HG03432 (cell line): ENCODE measurements around the gene CAMKV.

Experiments
- ATAC-seq: cut with Tn5 transposase; IDR thresholded peaks from one replicate; pipeline ENCODE4 v1.9.1; 2021; ENCODE audit warnings: mild to moderate bottlenecking, moderate library complexity; ENCODE audit not compliant: unreplicated experiment

Gene CAMKV

DNA sequence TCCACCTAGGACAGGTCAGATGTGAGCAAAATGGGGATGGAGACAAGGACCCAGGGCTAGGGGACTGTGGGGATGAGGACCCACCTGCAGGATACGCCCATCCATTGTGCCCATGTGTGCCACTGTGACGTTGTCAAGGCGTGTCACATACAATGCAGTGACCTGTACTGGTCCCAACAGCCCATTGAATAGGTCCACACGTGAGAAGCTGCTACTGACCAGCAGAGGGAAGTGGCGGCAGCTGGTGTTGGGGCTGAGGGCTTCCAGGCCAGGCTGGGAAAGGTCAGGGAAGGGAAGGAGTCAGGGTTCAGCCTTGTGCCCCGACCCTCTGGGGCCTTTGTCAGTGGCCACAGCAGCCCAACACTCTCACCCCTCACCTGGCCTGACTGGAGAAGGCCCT is 29.3 kb upstream of the CAMKV start:
- no peak for ATAC-seq

DNA sequence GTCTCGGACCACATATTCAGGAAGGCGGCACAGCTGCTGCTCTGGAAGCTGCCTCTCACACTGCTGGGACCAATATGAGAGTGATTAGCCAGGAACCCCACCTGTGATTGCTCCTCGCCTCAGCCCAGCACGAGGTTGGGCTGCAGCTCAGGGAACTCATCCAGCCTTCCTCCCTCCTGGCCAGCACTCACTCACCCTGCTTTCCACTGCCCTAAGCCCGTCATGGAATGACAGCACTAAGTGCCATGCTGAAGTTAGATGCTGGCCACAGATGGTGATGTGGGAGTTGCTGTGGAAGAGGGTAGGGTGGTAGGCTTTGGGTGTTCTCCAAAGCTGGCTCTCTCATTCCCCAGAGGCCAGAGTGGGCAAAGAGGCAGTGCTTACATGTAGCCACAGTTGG is 26.6 kb upstream of the CAMKV start:
- ATAC-seq = no peak

DNA sequence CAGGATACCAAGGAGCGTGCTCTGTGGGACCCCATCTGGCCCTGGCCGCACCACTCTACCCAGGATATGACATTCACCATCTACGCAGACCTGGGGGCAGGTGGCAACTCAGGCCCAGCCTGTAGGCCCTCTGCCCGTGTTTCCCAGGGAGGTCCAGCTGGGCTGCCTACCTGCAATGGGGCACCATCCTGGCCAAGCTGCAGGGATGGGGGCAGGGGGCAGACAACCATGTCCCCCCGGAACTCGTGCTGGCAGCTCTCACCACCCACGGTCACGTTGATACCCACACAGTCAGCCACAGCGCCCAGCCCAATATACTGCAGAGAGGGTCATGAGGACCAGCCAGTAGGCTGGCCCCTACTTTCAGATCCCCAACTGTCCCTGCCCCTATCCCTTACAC is 26.1 kb upstream of the CAMKV start:
- ATAC-seq = no peak

DNA sequence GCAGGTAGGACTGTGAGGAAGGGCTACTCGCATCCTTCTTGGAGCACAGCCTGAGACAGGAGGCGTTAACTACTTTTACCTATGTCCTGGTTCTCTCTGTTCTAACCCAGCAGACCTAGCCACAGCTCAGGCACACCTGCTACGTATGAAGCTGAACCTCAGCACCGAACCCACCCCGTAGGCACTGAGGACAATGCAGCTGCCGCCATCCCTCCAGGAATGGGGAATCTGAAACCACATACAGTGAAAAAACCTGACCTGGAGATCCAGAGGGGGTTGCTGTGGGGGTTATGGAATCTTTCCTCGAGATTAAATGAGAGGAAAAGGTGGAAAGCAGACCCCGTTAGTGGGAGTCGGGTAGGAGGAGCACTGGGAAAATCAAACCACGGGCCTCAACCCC is 19.6 kb upstream of the CAMKV start:
- ATAC-seq = no peak

DNA sequence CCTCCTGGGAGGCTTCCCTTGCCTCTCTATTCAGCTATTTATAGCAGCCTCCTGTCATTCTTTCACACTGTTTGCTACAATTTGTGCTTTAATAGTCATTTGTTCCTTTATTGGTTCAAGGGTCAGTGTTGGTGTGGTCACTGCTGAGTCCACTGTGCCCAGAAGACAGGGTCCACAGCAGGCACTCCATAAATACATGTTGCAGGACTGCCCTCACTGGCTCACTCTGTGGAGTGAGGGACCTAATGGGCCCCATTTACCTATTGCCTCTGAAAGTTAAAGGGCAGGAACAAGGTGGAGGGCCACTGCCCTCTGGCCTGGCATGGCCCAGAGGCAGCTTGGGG is 17.2 kb upstream of the CAMKV start:
- no peak for ATAC-seq

DNA sequence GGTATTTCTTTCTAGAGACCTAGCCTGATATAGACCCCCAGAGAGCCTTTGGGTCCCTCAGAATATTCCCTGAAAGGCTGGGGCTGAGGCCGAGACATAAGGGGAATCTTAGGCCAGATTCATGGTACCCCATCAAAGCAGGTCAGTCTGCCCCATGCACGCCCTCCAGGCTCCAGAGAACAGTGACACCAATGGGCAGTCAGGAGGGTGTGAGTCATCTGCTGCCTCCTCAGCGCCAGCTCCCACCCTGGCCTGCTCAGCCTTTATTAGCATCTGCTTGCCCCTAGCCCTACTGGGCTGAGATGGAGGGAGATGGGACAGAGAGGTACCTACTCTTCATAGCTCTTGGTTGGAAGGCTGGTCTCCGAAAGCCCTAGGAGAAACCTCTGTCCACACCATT is 14.3 kb upstream of the CAMKV start:
- ATAC-seq = no peak

DNA sequence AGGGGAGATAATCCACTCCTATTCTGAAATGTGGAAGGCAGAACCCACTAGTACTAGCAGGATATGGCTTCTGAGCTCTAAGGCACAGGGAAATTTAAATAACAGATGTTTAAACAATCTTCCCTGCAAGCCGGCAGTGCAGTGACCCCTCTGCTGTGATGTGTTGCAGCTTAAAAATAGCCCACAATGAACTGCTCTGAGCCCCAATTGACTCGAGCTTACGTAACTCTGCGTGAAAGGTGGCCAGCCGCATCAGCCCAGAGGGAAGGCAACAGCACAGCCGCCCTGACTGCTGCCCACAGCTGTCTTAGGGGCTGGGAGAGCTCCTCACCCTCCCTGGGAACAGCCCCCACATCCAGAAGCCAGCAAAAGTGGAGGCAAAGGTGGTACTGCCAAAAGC is 12.5 kb upstream of the CAMKV start:
- no peak for ATAC-seq

DNA sequence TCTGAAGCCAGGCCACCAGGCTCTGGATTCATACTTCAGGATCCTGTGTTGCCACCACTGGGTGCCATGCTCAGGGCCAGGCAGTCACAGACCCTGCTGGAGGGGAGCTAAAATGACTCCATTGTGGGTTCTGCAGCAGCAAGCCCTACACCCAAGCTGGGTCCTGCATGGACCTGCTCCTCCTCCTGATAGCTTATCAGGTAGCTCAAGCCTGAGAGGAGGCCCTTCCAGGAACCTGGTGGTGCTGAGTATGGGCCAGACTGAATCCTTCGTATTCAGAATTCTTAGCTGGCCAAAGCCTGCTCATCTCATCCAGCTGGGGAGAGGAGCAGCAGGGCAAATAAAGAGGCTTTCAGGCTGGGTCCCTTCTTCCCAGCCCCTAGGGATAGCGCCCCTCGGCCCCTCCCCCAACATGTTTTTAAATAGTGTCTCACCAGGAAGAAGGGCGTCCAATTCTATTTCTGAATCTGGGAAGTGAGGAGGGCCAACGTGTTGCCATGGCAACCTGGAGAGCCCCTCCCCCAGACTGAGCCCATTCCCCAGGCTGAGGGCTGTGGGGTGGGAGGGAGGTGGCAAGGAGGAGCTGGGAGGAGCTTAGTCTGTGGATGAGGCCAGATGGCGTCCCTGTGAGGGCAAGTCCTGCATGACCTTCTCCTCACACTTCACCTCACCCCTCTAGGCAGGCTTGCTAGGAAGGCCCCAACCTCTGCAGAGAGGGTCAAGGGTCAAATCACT is 11.0 kb upstream of the CAMKV start:
- no peak for ATAC-seq

DNA sequence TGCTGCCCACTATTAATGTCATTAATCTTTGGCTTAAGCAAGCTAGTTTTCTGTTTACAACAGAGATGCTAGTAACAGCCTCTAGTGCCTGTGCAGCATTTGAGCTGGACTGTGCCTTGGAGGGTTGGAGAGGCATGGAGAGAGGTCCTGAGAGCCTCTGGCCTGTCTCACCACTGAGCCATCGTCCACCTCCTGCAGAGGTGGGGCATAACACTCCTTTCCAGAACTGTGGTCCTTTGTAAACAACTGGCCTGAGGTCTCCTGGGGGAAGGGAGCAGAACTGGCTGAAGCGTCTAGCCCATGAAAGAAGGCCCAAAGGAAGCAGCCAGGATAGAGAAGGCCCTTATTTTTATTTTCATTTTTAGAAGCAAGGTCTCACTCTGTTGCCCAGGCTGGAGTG is 10.0 kb upstream of the CAMKV start:
- ATAC-seq = no peak

DNA sequence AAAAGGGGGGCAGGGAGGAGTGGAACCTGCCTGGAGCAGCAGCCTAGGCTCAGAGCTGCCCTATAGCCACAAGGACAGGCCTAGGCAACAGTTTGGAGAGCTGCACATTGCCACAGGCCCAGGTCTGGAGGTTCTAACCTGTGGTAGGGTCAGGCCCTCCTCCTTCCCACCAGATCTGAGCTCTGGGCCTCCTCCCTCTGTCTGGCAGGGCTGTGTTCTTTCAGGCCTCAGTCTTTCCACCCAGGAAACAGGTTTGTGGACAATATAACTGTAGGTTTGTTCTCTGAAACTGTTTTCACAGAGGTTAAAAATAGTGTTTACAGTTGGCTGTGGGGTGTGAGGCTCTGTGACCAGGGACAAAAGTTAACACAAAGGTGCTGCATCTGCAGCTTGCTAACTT is 9.0 kb upstream of the CAMKV start:
- no peak for ATAC-seq

DNA sequence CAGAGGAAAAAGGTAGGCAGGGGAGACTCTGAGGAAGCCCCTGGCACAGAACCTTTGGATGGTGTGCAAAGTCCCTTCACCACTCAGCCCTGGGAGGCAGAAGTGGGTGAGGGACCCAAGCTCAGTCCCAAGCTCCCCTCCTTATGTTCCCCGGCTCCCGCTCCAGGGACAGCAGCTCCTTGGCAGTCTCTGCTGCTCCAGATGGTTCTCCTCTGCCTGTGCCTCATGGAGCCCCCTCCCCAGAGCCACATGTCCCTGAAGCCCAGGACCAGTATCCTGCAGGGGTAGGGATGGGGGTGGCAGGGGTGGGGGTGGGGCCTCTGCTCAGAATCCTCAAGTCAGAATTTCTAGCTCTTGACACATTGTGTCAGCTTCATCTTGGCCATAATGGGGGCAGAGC is 8.0 kb upstream of the CAMKV start:
- ATAC-seq = no peak

DNA sequence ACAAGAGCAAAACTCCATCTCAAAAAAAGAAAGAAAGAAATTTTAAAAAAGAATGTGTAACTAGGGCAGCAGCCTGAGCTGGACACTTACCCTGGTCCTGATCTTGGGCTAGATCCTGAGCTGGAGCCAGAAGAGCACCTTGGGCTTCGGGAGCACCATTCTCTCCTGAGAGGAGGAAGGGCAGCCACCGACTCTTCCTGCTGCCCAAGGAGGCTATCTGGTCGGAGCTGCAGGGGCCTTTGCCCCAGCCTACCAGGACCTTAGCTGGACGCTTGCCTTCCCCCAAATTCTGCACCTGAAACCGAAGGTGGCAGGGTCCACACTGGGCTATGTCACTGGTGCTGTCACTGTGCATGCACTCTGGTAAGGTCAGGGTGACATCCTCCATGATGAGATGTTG is 6.9 kb upstream of the CAMKV start:
- ATAC-seq = no peak

DNA sequence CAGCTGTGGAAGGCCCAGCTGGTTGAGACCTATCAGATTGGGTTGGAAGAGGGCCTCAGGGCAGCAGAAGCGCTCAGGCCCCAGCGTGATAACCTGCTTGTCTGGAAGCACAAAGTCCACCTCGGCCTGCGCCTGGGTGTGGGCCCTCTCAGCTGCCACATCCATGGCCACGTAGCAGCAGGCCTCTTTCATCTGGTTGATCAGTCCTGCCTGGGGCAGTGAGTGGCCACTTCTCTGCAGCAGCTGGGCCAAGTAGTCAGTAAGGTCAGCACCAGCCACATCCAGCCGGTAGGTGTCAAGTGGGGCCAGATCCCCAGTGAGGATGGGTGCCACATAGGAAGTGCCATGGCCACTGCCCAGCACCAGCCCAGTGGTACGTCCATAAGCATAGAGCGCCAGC is 3.9 kb upstream of the CAMKV start:
- no peak for ATAC-seq

DNA sequence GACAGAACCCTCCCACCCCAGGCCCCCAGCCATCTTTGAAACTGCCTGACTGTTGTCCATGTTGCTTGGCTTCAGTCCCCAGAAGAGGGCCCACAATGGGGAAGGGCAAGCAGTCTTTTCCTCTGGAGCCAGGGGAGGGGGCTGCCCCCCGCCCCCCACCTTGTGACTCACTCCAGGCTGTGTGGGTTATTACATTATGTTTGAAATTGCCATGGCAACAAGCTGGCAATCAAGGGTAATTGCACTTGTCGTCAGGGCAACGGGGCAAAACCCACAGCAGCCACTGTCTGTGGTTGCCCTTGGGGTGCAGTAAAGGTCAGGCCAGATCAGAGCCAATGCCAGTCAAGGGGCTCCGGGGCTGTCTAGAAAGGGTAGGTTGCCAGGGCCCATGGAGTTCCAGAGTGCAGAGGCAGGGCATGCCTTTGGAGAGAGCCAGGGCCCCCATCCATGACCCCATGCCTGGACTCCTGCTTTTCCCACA is 3.1 kb upstream of the CAMKV start:
- no peak for ATAC-seq

DNA sequence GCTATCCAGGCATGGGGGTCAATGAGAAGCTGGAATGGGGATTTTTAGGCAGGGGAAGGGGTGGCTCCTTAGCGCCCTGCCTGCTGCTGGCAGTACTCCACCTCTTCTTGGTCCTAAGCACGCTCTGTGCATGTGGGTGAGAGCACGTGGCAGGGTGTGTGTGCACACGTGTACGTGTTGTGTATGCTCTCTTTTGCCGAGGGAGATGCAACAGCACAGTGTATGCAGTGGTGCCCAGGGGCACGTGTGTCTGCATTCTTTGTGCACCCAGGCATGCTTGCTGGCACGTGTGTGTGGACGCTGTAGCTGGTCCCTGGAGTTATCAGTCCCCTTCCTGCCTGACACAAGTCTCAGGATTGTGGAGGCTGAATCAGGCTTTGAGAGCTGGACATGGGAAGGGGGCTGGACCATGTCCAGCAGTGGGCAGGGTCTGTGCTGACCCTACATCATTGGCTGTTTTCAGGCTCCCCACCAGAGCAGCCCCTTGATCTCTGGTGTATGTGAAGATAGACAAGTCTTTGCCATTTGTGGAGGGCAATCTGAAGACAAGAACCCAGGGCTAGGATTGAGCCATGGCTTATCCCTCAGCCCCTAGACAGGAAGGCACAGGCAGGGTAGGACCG is 1.9 kb upstream of the CAMKV start:
- ATAC-seq = no peak

DNA sequence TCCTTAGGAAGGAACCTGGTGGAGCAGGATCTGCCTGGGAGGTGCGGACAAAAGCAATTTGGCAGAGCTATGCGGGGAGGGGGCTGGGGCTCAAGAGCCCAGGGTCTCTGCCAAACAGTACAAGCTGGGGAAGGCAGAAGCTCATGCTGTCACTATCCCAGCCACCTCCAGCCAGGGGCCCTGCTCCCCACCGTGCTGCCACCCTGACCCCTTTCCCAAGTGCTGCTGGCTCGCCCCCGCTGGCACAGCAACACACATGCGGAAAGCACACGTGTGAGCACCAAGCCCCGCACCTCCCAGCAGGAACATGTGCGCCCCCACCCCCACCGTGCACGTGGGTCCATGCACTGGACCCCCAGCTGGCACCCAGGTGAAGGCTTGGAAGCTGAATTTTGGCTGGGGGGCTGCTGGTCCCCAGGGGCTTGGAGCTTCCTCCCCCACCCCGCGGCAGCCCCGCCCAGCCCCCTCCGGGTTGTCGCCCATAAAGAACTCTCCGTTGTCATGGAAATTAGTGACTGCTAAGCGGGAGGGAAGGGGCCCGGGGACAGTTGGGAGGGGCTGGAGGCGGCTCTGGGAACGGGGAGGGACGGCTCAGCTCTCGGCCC is 742 bp downstream of the CAMKV start:
- no peak for ATAC-seq

DNA sequence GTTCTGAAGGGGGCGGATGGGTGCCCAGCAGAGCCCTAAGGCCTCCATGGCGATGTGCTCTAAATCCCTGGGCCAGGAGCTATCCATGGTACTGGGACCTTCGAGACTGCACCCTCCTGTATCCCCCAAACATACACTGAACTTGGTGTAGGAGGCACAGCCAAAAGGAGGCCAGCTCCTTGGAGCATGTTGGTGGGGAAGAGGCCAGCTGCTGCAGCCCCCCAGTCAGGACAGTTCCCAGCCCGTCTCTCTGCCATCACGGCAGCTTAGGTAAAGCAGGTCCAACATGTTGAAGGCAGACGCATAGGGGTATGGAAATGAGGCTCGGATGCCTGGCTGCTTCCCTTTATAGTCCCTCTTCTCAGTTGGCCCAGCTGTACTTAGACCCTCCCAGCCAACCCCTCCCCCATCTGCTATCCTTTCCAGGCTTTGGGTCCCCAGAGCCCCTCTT is 1.8 kb downstream of the CAMKV start:
- no peak for ATAC-seq

DNA sequence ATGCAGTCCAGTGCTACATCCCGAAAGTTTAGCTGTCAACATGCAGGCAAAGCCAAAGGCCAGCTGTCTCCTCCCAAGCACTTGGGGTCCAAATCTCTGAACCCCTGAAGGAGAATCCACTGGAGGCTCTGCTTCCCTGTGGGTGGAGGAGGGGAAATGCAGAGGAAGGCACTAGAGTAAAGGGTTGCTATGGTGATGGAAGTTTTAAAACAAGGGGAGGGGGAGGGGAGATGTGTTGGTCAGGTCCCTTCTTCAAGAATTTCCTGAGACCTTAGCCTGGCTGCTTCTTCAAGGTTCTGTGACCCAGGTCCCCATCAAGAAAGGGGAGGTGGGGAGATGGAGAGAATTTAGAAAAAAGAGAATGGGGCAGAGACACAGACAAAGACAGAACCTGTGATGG is 2.3 kb downstream of the CAMKV start:
- no peak for ATAC-seq

DNA sequence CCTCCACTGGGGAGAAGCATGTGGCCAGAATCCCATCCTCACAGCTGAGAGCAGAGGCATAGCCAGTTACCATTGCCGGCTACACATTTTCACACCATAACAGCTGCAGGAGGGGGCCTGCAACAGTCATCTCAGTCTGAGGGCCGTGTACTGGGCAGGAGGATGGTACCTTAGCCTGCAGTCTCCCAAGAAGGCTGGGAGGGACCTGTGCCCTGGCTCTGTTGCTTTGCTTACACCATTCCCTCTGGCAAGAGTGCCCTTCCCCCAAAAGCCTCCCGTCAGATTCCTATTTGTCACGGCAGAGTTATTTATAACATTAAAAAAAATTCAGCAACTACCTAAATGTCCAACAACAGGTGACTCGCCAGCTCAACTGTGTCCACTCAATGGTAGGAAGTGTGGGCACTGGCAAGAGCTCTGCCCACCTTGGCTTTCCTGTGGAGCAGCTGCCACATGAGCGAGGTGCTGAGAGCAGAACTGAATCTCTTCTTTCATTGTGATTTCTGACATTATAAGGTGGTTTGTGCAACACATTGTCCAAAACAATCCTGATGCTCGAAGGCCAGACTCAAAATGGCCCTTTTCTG is 4.4 kb downstream of the CAMKV start:
- ATAC-seq = no peak

DNA sequence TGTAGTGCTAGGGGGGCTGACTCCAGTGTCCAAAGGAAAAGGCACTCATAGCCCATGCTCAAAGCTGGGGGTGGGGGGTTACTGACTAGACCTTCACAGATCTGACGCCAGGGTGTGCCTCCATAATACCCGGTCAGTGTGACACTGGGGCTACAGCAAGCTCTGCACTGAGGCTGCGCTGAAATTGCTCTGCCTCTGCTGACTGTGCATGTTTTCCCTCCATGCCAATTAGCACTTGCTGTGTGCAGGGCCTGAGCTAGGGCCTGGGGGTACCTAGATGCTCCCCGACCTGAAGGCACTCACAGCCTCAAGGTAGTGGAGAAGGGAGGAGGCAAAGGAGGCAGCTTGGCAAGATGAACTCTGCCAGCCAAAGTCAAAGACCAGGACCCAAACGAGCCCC is 5.2 kb downstream of the CAMKV start:
- ATAC-seq = no peak

DNA sequence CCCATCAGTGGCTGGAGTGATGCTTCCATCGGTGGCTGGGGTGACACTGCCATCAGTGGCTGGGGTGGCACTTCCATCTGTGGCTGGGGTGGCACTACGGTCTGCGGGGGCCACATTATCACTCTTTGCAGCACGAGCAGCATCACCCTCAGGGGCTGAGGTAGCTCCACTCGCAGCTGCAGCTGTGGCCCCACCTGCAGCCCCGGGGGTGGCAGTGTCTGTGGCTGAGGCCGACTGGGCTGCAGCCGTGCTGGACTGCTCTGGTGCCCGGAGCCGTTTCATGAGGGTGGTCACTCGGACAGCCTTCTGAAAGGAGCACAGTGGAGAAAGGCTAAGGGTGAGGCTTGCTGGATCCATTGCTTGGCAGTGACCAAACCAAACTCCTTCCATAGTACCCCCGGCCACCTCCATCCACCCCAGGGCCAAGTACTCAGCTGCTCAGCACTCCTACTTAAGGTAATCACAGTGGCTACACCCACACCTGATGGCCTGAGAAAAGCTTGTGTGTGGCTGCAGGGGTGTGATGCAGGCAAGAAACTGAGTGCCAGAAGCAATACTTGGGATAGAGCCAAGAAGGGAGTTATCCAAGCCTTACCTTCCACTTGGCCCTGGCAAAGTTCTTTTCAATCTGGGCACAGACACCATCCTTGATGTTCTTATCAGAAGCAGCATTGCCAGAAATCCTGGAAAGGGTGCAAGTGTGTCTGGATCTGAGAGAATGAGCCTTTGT is 10.0 kb downstream of the CAMKV start:
- no peak for ATAC-seq
